T47D (cell line): ENCODE results near the gene GSTO2.

Experiments
- DNase-seq, 2 experiments: peaks; one replicate each; pipeline versions ENCODE4 v3.0.0 to v3.0.0-alpha.2; 2011 to 2012; ENCODE audit warnings: low read depth in 1 of 2, low spot score in 1 of 2
- JUND ChIP-seq: IDR thresholded peaks from 2 replicates; pipeline ENCODE4 v1.6.1; 2012; ENCODE audit warnings: low read depth
- in situ Hi-C: cut with HindIII; loops from 2 replicates; pipeline ENCODE4 v1.10.0; 2016; ENCODE audit warnings: low sequenced_read_pairs, low pct_unique_long_range_greater_than_20kb

Gene GSTO2

GRCh38 chr10:104330168-104331110 is 61.5 kb downstream of the GSTO2 start:
- no peak for TF ChIP-seq JUND
- in situ Hi-C loops = no loop called here
- DNase-seq = no peak

GRCh38 chr10:104331208-104331838 is 62.3 kb downstream of the GSTO2 start:
- in situ Hi-C loops = no loop called here
- no peak for DNase-seq
- TF ChIP-seq JUND = no peak

- TF ChIP-seq JUND = no peak
- no peak for DNase-seq
- in situ Hi-C loops = no loop called here
Measured at GRCh38 chr10:104332243-104333031, 63.5 kb downstream of the GSTO2 start.

GRCh38 chr10:104333032-104333727 is 64.2 kb downstream of the GSTO2 start:
- in situ Hi-C loops = no loop called here
- no peak for TF ChIP-seq JUND
- no peak for DNase-seq

- no peak for TF ChIP-seq JUND
- in situ Hi-C loops = no loop called here
- DNase-seq = no peak
Measured at GRCh38 chr10:104333728-104334373, 64.9 kb downstream of the GSTO2 start.

- no peak for TF ChIP-seq JUND
- no peak for DNase-seq
- in situ Hi-C loops = no loop called here
Measured at GRCh38 chr10:104334561-104334960, 65.6 kb downstream of the GSTO2 start.

- TF ChIP-seq JUND = no peak
- DNase-seq = no peak
- in situ Hi-C loops = no loop called here
Measured at GRCh38 chr10:104334965-104335650, 66.1 kb downstream of the GSTO2 start.

- no peak for DNase-seq
- TF ChIP-seq JUND = no peak
- in situ Hi-C loops = no loop called here
Measured at GRCh38 chr10:104336821-104337467, 68.0 kb downstream of the GSTO2 start.

- TF ChIP-seq JUND = no peak
- in situ Hi-C loops = no loop called here
- peak; percentile 20 to 37 for DNase-seq
Measured at GRCh38 chr10:104337521-104337984, 68.6 kb downstream of the GSTO2 start.

GRCh38 chr10:104337985-104338735 is 69.2 kb downstream of the GSTO2 start, which contains the start of gene ITPRIP:
Gene ITPRIP (minus strand): TSS chr10:104338465. CDS start chr10:104316051, 22,414 bp downstream.
- peak; percentile 38 to 41 for DNase-seq
- in situ Hi-C loops = no loop called here
- no peak for TF ChIP-seq JUND
